ENCODE results near the gene BSN. TPM values are rescaled to one million over a fixed set of nuclear protein-coding genes. Genes with fewer than 3 reads are reported as not detected.

The BSN gene
- total and polyA plus RNA-seq, 2 experiments from 2014 or later: under 0.01 to 0.03 TPM

GRCh38 chr3:49674497-49674983, 120.3 kb downstream of the BSN start:
- H3K27ac ChIP-seq: 0 out of 2 replicates have a peak overlapping the region, but pooled peaks have one; percentile 87
- H3F3A ChIP-seq (ENCODE audit: insufficient read depth): 0 out of 2 replicates have a peak, but pooled peaks cover 3% of the 10 kb centered on the region
- 3% methylated on average over 24 to 34 of the region's 34 CpGs for WGBS, 2 experiments (ENCODE audit: low coverage in 1 of 2, low lambda C conversion rate in 2 of 2, missing lambda C conversion rate in 2 of 2)
- H2AFZ ChIP-seq: peak overlapping the region; percentile 88
- H3K4me2 ChIP-seq (ENCODE audit: unreplicated experiment): peak overlapping the region; percentile 76
- no peaks in the 10 kb centered on the region for H3K9me3 ChIP-seq (ENCODE audit: low read depth)
- peak overlapping the region; percentile 86 for H3K9ac ChIP-seq
- DNase-seq: no peak
- peak overlapping the region; percentile 81 for H3K4me3 ChIP-seq
- no peak for TF ChIP-seq EZH2 (IDR thresholded peaks at IDR 0.05; ENCODE audit: insufficient read depth, poor library complexity, severe bottlenecking)
- H3K36me3 ChIP-seq (ENCODE audit: low read depth): 0 out of 2 replicates have a peak, but pooled peaks cover 4% of the 10 kb centered on the region
- H3K79me2 ChIP-seq (ENCODE audit: insufficient read depth): peaks cover 12% of the 10 kb centered on the region
- H4K20me1 ChIP-seq (ENCODE audit: insufficient read depth): no peaks in the 10 kb centered on the region
- in situ Hi-C loops (cut with MboI): loop anchor here (10.0 kb wide), 1 partner anchor 130 kb away; no protein-coding TSS in a partner anchor
- H3K27me3 ChIP-seq (replicated peaks; ENCODE audit: insufficient read depth): no peaks in the 10 kb centered on the region
- H3K9me2 ChIP-seq (ENCODE audit: insufficient read depth): no peaks in the 10 kb centered on the region
- peaks cover 11% of the 10 kb centered on the region for H3K4me1 ChIP-seq (ENCODE audit: insufficient read depth)

GRCh38 chr3:49675912-49676311, 121.6 kb downstream of the BSN start:
- Histone ChIP-seq H3K9me2 (ENCODE audit: insufficient read depth) (no peaks in the 10 kb centered on the region), H3K27me3 (replicated peaks; ENCODE audit: insufficient read depth) (no peaks in the 10 kb centered on the region), H2AFZ (no peak overlapping the region), H3K9ac (no peak overlapping the region), H3F3A (ENCODE audit: insufficient read depth) (0 out of 2 replicates have a peak, but pooled peaks cover 3% of the 10 kb centered on the region), H4K20me1 (ENCODE audit: insufficient read depth) (no peaks in the 10 kb centered on the region), H3K9me3 (ENCODE audit: low read depth) (no peaks in the 10 kb centered on the region), H3K4me3 (no peak overlapping the region), H3K4me1 (ENCODE audit: insufficient read depth) (peaks cover 11% of the 10 kb centered on the region), H3K36me3 (ENCODE audit: low read depth) (0 out of 2 replicates have a peak, but pooled peaks cover 4% of the 10 kb centered on the region), H3K79me2 (ENCODE audit: insufficient read depth) (peaks cover 12% of the 10 kb centered on the region), H3K4me2 (ENCODE audit: unreplicated experiment) (no peak overlapping the region), H3K27ac (no peak overlapping the region)
- in situ Hi-C loops (cut with MboI): loop anchor here (10.0 kb wide), 1 partner anchor 131 kb away; no protein-coding TSS in a partner anchor
- 80 to 89% methylated on average over 9 to 11 of the region's 11 CpGs for WGBS, 2 experiments (ENCODE audit: low coverage in 1 of 2, low lambda C conversion rate in 2 of 2, missing lambda C conversion rate in 2 of 2)
- TF ChIP-seq EZH2 (IDR thresholded peaks at IDR 0.05; ENCODE audit: insufficient read depth, poor library complexity, severe bottlenecking) (no peak), EZH2phosphoT487 (IDR thresholded peaks at IDR 0.05; ENCODE audit: insufficient read depth, low read depth) (no peak)
- DNase-seq: no peak

GRCh38 chr3:49680493-49681231, 126.4 kb downstream of the BSN start:
- H3K4me1 ChIP-seq (ENCODE audit: insufficient read depth): no peaks in the 10 kb centered on the region
- no peaks in the 10 kb centered on the region for H3K9me3 ChIP-seq (ENCODE audit: low read depth)
- TF ChIP-seq EZH2phosphoT487 (IDR thresholded peaks at IDR 0.05; ENCODE audit: insufficient read depth, low read depth): no peak
- no peak for TF ChIP-seq EZH2 (IDR thresholded peaks at IDR 0.05; ENCODE audit: insufficient read depth, poor library complexity, severe bottlenecking)
- 63% methylated on average over 7 of the region's 7 CpGs for WGBS, 2 experiments (ENCODE audit: low coverage in 1 of 2, low lambda C conversion rate in 2 of 2, missing lambda C conversion rate in 2 of 2)
- in situ Hi-C loops (cut with MboI): no loop called here
- H2AFZ ChIP-seq: no peak overlapping the region
- no peaks in the 10 kb centered on the region for H3F3A ChIP-seq (ENCODE audit: insufficient read depth)
- H3K27ac ChIP-seq: no peak overlapping the region
- H3K36me3 ChIP-seq (ENCODE audit: low read depth): 0 out of 2 replicates have a peak, but pooled peaks cover 4% of the 10 kb centered on the region
- H3K9me2 ChIP-seq (ENCODE audit: insufficient read depth): no peaks in the 10 kb centered on the region
- no peak overlapping the region for H3K9ac ChIP-seq
- H3K4me3 ChIP-seq: no peak overlapping the region
- H3K27me3 ChIP-seq (replicated peaks; ENCODE audit: insufficient read depth): no peaks in the 10 kb centered on the region
- peak; percentile 38 for DNase-seq
- no peak overlapping the region for H3K4me2 ChIP-seq (ENCODE audit: unreplicated experiment)
- H3K79me2 ChIP-seq (ENCODE audit: insufficient read depth): no peaks in the 10 kb centered on the region
- H4K20me1 ChIP-seq (ENCODE audit: insufficient read depth): no peaks in the 10 kb centered on the region

- Histone ChIP-seq H3K27me3 (replicated peaks; ENCODE audit: insufficient read depth) (no peaks in the 10 kb centered on the region), H3K9me3 (ENCODE audit: low read depth) (no peaks in the 10 kb centered on the region), H3K79me2 (ENCODE audit: insufficient read depth) (no peaks in the 10 kb centered on the region), H4K20me1 (ENCODE audit: insufficient read depth) (no peaks in the 10 kb centered on the region), H3K4me3 (no peak overlapping the region), H3K4me2 (ENCODE audit: unreplicated experiment) (no peak overlapping the region), H3K4me1 (ENCODE audit: insufficient read depth) (no peaks in the 10 kb centered on the region), H3K36me3 (ENCODE audit: low read depth) (0 out of 2 replicates have a peak, but pooled peaks cover 4% of the 10 kb centered on the region), H3K27ac (no peak overlapping the region), H2AFZ (no peak overlapping the region), H3K9ac (no peak overlapping the region), H3K9me2 (ENCODE audit: insufficient read depth) (no peaks in the 10 kb centered on the region), H3F3A (ENCODE audit: insufficient read depth) (no peaks in the 10 kb centered on the region)
- DNase-seq: no peak
- TF ChIP-seq EZH2phosphoT487 (IDR thresholded peaks at IDR 0.05; ENCODE audit: insufficient read depth, low read depth) (no peak), EZH2 (IDR thresholded peaks at IDR 0.05; ENCODE audit: insufficient read depth, poor library complexity, severe bottlenecking) (no peak)
- in situ Hi-C loops (cut with MboI): no loop called here
- 96 to 100% methylated on average over 2 of the region's 2 CpGs for WGBS, 2 experiments (ENCODE audit: low coverage in 1 of 2, low lambda C conversion rate in 2 of 2, missing lambda C conversion rate in 2 of 2)
These were observed 126.9 kb downstream of the BSN start for GRCh38 chr3:49681232-49681522.
